Measurements from ENCODE around the gene TM4SF20. TPM values are rescaled to one million over a fixed set of nuclear protein-coding genes. Genes with fewer than 3 reads are reported as not detected.

The TM4SF20 gene
- total and polyA plus RNA-seq, 2 donors (not counting 1 experiment from before 2014, with no cell fraction given) = 1.3 TPM; not detected in 1

- no peak overlapping the region for H3K9ac ChIP-seq (ENCODE audit: insufficient read depth, low read length)
- no peaks in the 10 kb centered on the region for H3K27me3 ChIP-seq (ENCODE audit: control insufficient read depth, insufficient read depth, low read length)
- H2AFZ ChIP-seq (ENCODE audit: low read length) = no peak overlapping the region
- no peak for DNase-seq (ENCODE audit: low read depth in 2 of 2)
- no peak for TF ChIP-seq CTCF (conservative IDR thresholded peaks at IDR 0.05 in 1 of 2, IDR thresholded peaks at IDR 0.05 in 1 of 2; ENCODE audit: low read depth in 1 of 2, low read length in 2 of 2)
- no peak for TF ChIP-seq EZH2 (IDR thresholded peaks at IDR 0.05; ENCODE audit: low read length, missing control alignments)
- no peak overlapping the region for H3K4me3 ChIP-seq (replicated peaks in 1 of 4; ENCODE audit: control extremely low read depth in 1 of 4, insufficient read depth in 1 of 4, low read depth in 3 of 4, low read length in 4 of 4)
- no peaks in the 10 kb centered on the region for H3K9me3 ChIP-seq (ENCODE audit: control insufficient read depth, insufficient read depth, low read depth, low read length)
- peaks cover 2% of the 10 kb centered on the region for H3K36me3 ChIP-seq (ENCODE audit: control insufficient read depth, insufficient read depth, low read length)
- H3K4me2 ChIP-seq (ENCODE audit: extremely low read depth, insufficient read depth, low read length) = no peak overlapping the region
- no peaks in the 10 kb centered on the region for H3K79me2 ChIP-seq (ENCODE audit: control insufficient read depth, insufficient read depth, low read length)
- no peaks in the 10 kb centered on the region for H4K20me1 ChIP-seq (ENCODE audit: control insufficient read depth, extremely low read depth, insufficient read depth, low read length)
- no peaks in the 10 kb centered on the region for H3K4me1 ChIP-seq (ENCODE audit: control insufficient read depth, extremely low read depth, insufficient read depth, low read length)
- no peak overlapping the region for H3K27ac ChIP-seq (ENCODE audit: insufficient read depth, low read length)
Observed at GRCh38 chr2:227339098-227339599, 40.0 kb downstream of the TM4SF20 start.

GRCh38 chr2:227337442-227337841 lies 41.7 kb downstream of the TM4SF20 start:
- H3K9ac ChIP-seq (ENCODE audit: insufficient read depth, low read length) = no peak overlapping the region
- H3K27ac ChIP-seq (ENCODE audit: insufficient read depth, low read length) = no peak overlapping the region
- no peaks in the 10 kb centered on the region for H3K9me3 ChIP-seq (ENCODE audit: control insufficient read depth, insufficient read depth, low read depth, low read length)
- no peak overlapping the region for H3K4me3 ChIP-seq (replicated peaks in 1 of 4; ENCODE audit: control extremely low read depth in 1 of 4, insufficient read depth in 1 of 4, low read depth in 3 of 4, low read length in 4 of 4)
- H3K27me3 ChIP-seq (ENCODE audit: control insufficient read depth, insufficient read depth, low read length) = no peaks in the 10 kb centered on the region
- peaks cover 2% of the 10 kb centered on the region for H3K36me3 ChIP-seq (ENCODE audit: control insufficient read depth, insufficient read depth, low read length)
- no peak overlapping the region for H3K4me2 ChIP-seq (ENCODE audit: extremely low read depth, insufficient read depth, low read length)
- peaks cover 1% of the 10 kb centered on the region for H3K79me2 ChIP-seq (ENCODE audit: control insufficient read depth, insufficient read depth, low read length)
- no peak for DNase-seq (ENCODE audit: low read depth in 2 of 2)
- H2AFZ ChIP-seq (ENCODE audit: low read length) = no peak overlapping the region
- no peaks in the 10 kb centered on the region for H4K20me1 ChIP-seq (ENCODE audit: control insufficient read depth, extremely low read depth, insufficient read depth, low read length)
- TF ChIP-seq CTCF (conservative IDR thresholded peaks at IDR 0.05 in 1 of 2, IDR thresholded peaks at IDR 0.05 in 1 of 2; ENCODE audit: low read depth in 1 of 2, low read length in 2 of 2) (no peak), EZH2 (IDR thresholded peaks at IDR 0.05; ENCODE audit: low read length, missing control alignments) (no peak)
- no peaks in the 10 kb centered on the region for H3K4me1 ChIP-seq (ENCODE audit: control insufficient read depth, extremely low read depth, insufficient read depth, low read length)

- DNase-seq (ENCODE audit: low read depth in 2 of 2) = no peak
Observed at GRCh38 chr2:227335713-227336112, 43.4 kb downstream of the TM4SF20 start.

More at GRCh38 chr2:227335713-227336112, 43.4 kb downstream of the TM4SF20 start:
- no peak overlapping the region for H3K9ac ChIP-seq (ENCODE audit: insufficient read depth, low read length)
- TF ChIP-seq CTCF (conservative IDR thresholded peaks at IDR 0.05 in 1 of 2, IDR thresholded peaks at IDR 0.05 in 1 of 2; ENCODE audit: low read depth in 1 of 2, low read length in 2 of 2) (no peak), EZH2 (IDR thresholded peaks at IDR 0.05; ENCODE audit: low read length, missing control alignments) (no peak)
- H3K27me3 ChIP-seq (ENCODE audit: control insufficient read depth, insufficient read depth, low read length) = no peaks in the 10 kb centered on the region
- H4K20me1 ChIP-seq (ENCODE audit: control insufficient read depth, extremely low read depth, insufficient read depth, low read length) = no peaks in the 10 kb centered on the region
- H3K4me1 ChIP-seq (ENCODE audit: control insufficient read depth, extremely low read depth, insufficient read depth, low read length) = no peaks in the 10 kb centered on the region
- H3K4me3 ChIP-seq (replicated peaks in 1 of 4; ENCODE audit: control extremely low read depth in 1 of 4, insufficient read depth in 1 of 4, low read depth in 3 of 4, low read length in 4 of 4) = no peak overlapping the region
- H3K79me2 ChIP-seq (ENCODE audit: control insufficient read depth, insufficient read depth, low read length) = peaks cover 4% of the 10 kb centered on the region
- H3K9me3 ChIP-seq (ENCODE audit: control insufficient read depth, insufficient read depth, low read depth, low read length) = no peaks in the 10 kb centered on the region
- H3K4me2 ChIP-seq (ENCODE audit: extremely low read depth, insufficient read depth, low read length) = no peak overlapping the region
- H3K27ac ChIP-seq (ENCODE audit: insufficient read depth, low read length) = no peak overlapping the region
- H3K36me3 ChIP-seq (ENCODE audit: control insufficient read depth, insufficient read depth, low read length) = peaks cover 2% of the 10 kb centered on the region
- no peak overlapping the region for H2AFZ ChIP-seq (ENCODE audit: low read length)
